DOHH2 (cell line): ENCODE data around the gene MYO1D.

ENCODE experiments used
- H3F3A ChIP-seq: fragments of 200-600 bp; sonication (generic), shearing (Covaris generic); 2 replicates; pipeline ENCODE4 v1.6.0; 2016; ENCODE audit warnings: antibody characterized with exemption, mild to moderate bottlenecking; ENCODE audit not compliant: control insufficient read depth, insufficient read depth
- H3K27ac ChIP-seq: fragments of 200-600 bp; sonication (generic); 2 replicates; pipeline ENCODE4 v1.5.1; 2014; ENCODE audit warnings: low read depth, mild to moderate bottlenecking, low read length, moderate library complexity
- H3K27me3 ChIP-seq: fragments of 200-600 bp; sonication (generic); 2 replicates; pipeline ENCODE4 v1.6.1; 2014; ENCODE audit warnings: mild to moderate bottlenecking, low read length, mixed read lengths; ENCODE audit not compliant: control insufficient read depth
- H3K36me3 ChIP-seq: fragments of 200-600 bp; sonication (generic); 2 replicates; pipeline ENCODE4 v1.6.1; 2014; ENCODE audit warnings: mild to moderate bottlenecking, low read length, moderate library complexity, mixed read lengths; ENCODE audit not compliant: control insufficient read depth
- H3K4me1 ChIP-seq: fragments of 200-600 bp; sonication (generic); 2 replicates; pipeline ENCODE4 v1.6.1; 2014; ENCODE audit warnings: mild to moderate bottlenecking, low read length, mixed read lengths; ENCODE audit not compliant: control insufficient read depth
- H3K4me2 ChIP-seq: fragments of 200-600 bp; sonication (generic); 2 replicates; pipeline ENCODE4 v1.6.0; 2014; ENCODE audit warnings: mild to moderate bottlenecking, low read length, moderate library complexity
- H3K4me3 ChIP-seq: fragments of 200-600 bp; sonication (generic); 2 replicates; pipeline ENCODE4 v1.5.1; 2014; ENCODE audit warnings: mild to moderate bottlenecking, low read length, mixed read lengths
- H3K79me2 ChIP-seq: fragments of 200-600 bp; sonication (generic); 2 replicates; pipeline ENCODE4 v1.6.1; 2014; ENCODE audit warnings: mild to moderate bottlenecking, low read length, mixed read lengths; ENCODE audit not compliant: control insufficient read depth
- H3K9me2 ChIP-seq: fragments of 200-600 bp; sonication (generic); replicated peaks from 2 replicates; pipeline ENCODE4 v1.6.1; 2014; ENCODE audit warnings: mild to moderate bottlenecking, low read length, mixed read lengths; ENCODE audit not compliant: control insufficient read depth
- H3K9me3 ChIP-seq: fragments of 200-600 bp; sonication (generic); 2 replicates; pipeline ENCODE4 v1.6.1; 2014; ENCODE audit warnings: antibody characterized with exemption, low read length, mixed read lengths; ENCODE audit not compliant: control insufficient read depth, insufficient read depth
- H4K20me1 ChIP-seq: fragments of 200-600 bp; sonication (generic); 2 replicates; pipeline ENCODE4 v1.6.0; 2014; ENCODE audit warnings: low read depth, mild to moderate bottlenecking, antibody characterized with exemption, low read length, moderate library complexity; ENCODE audit not compliant: control insufficient read depth, insufficient read depth
- EZH2phosphoT487 ChIP-seq: fragments of 200-600 bp; sonication (generic); IDR thresholded peaks from 2 replicates; pipeline ENCODE4 v1.6.1; 2017; ENCODE audit warnings: borderline replicate concordance, mild to moderate bottlenecking, antibody characterized with exemption, low read length, moderate library complexity, mixed read lengths
- TF ChIP-seq, protein P1 (sequence below): fragments of 200-600 bp; sonication (generic); IDR thresholded peaks from one replicate; pipeline ENCODE4 v1.5.1; 2014; ENCODE audit warnings: antibody characterized with exemption, mild to moderate bottlenecking, low read depth, low read length; ENCODE audit not compliant: poor library complexity, severe bottlenecking

MYO1D gene

DNA sequence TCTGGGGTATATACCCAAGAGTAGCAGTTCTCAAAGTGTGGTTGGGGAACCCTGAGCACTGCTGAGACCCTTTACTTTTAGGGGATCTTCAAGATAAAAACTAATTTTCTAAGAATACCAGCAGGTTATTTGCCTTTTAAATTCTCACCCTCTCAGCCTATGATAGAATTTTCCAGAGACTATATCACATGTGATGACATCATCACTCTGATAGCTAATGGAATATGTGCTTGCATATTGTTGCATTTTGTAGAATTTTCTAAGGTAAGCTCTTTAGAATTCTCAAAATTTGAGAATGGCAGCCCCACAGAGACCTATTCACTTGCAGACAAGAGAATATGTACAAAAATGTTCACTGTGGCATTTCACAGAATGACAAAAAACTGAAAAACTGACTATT, 181.1 kb downstream of the MYO1D start:
- no peaks in the 10 kb centered on the region for H3F3A ChIP-seq
- no peaks in the 10 kb centered on the region for H3K4me1 ChIP-seq
- no peak overlapping the region for H3K4me2 ChIP-seq
- no peak overlapping the region for H3K4me3 ChIP-seq
- H4K20me1 ChIP-seq, result no peaks in the 10 kb centered on the region
- H3K9me2 ChIP-seq, result no peaks in the 10 kb centered on the region
- no peaks in the 10 kb centered on the region for H3K79me2 ChIP-seq
- H3K27ac ChIP-seq, result no peak overlapping the region
- TF ChIP-seq, protein P1, sequence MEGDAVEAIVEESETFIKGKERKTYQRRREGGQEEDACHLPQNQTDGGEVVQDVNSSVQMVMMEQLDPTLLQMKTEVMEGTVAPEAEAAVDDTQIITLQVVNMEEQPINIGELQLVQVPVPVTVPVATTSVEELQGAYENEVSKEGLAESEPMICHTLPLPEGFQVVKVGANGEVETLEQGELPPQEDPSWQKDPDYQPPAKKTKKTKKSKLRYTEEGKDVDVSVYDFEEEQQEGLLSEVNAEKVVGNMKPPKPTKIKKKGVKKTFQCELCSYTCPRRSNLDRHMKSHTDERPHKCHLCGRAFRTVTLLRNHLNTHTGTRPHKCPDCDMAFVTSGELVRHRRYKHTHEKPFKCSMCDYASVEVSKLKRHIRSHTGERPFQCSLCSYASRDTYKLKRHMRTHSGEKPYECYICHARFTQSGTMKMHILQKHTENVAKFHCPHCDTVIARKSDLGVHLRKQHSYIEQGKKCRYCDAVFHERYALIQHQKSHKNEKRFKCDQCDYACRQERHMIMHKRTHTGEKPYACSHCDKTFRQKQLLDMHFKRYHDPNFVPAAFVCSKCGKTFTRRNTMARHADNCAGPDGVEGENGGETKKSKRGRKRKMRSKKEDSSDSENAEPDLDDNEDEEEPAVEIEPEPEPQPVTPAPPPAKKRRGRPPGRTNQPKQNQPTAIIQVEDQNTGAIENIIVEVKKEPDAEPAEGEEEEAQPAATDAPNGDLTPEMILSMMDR, result no peak
- TF ChIP-seq EZH2phosphoT487, result no peak
- H3K36me3 ChIP-seq, result no peaks in the 10 kb centered on the region
- H3K27me3 ChIP-seq, result no peaks in the 10 kb centered on the region
- no peaks in the 10 kb centered on the region for H3K9me3 ChIP-seq

DNA sequence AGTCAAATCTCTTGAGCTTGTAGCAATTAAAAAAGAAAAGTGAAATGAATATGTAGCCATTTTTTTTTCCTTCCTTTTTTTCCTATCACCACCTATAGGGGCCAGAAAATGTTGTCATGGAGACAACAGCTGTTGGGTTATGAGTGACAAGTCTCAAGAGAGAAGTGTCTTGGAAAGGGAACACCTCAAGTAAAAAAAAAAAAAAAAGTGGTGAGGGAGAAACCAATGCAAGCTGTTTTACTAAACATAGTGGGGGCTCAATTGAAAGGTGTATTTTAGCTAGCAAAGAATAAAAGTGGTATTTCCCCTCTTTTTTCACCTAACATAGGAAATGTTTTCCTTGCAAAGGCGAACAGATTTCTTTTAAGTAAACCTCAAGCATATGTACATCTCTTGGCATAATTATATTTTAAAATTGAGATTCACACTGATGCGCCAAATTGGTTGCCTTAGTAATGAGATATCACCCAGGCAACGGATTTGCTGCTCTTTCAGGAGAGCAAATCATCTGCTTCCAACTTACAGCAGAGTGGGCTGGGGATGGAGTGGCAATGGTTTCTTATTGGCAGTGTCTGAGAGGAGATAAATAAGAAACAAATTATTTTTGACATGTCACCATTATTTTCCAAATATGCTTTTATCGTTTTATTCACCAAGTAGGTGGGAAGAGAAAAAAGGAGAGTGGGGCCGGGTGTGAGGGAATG, 183.6 kb downstream of the MYO1D start:
- H3K79me2 ChIP-seq, result no peaks in the 10 kb centered on the region
- H4K20me1 ChIP-seq, result no peaks in the 10 kb centered on the region
- no peaks in the 10 kb centered on the region for H3F3A ChIP-seq
- no peaks in the 10 kb centered on the region for H3K9me3 ChIP-seq
- H3K27me3 ChIP-seq, result no peaks in the 10 kb centered on the region
- TF ChIP-seq, protein P1, result no peak
- TF ChIP-seq EZH2phosphoT487, result no peak
- H3K9me2 ChIP-seq, result no peaks in the 10 kb centered on the region
- H3K4me3 ChIP-seq, result no peak overlapping the region
- no peak overlapping the region for H3K4me2 ChIP-seq
- no peaks in the 10 kb centered on the region for H3K36me3 ChIP-seq
- H3K4me1 ChIP-seq, result no peaks in the 10 kb centered on the region
- H3K27ac ChIP-seq, result no peak overlapping the region

DNA sequence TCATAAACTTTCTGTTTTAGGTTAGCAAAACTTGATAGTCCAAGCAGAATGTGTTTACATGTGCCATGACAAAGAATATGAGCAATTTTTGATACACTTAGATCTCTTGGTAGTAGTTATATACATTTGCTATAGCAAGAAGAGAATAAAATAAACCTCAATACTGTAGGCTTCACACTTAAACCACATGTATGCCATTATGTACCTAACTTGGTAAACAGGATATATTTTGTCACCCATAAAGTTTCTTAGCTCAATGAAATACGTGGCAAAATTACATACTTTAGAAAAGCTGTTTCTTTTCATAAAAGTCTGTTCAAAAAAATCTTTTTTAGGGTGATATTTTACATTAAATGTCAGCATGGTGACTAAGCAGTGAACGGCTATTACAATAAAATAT, 184.7 kb downstream of the MYO1D start:
- Histone ChIP-seq H3K9me2 (no peaks in the 10 kb centered on the region), H3K4me3 (no peak overlapping the region), H3K4me1 (no peaks in the 10 kb centered on the region), H3F3A (no peaks in the 10 kb centered on the region), H3K27me3 (no peaks in the 10 kb centered on the region), H3K9me3 (no peaks in the 10 kb centered on the region), H4K20me1 (no peaks in the 10 kb centered on the region), H3K4me2 (no peak overlapping the region), H3K36me3 (no peaks in the 10 kb centered on the region), H3K79me2 (no peaks in the 10 kb centered on the region), H3K27ac (no peak overlapping the region)
- TF ChIP-seq, protein P1, result no peak
- TF ChIP-seq EZH2phosphoT487, result no peak
